ENCODE results near the gene MAEL.

DNA sequence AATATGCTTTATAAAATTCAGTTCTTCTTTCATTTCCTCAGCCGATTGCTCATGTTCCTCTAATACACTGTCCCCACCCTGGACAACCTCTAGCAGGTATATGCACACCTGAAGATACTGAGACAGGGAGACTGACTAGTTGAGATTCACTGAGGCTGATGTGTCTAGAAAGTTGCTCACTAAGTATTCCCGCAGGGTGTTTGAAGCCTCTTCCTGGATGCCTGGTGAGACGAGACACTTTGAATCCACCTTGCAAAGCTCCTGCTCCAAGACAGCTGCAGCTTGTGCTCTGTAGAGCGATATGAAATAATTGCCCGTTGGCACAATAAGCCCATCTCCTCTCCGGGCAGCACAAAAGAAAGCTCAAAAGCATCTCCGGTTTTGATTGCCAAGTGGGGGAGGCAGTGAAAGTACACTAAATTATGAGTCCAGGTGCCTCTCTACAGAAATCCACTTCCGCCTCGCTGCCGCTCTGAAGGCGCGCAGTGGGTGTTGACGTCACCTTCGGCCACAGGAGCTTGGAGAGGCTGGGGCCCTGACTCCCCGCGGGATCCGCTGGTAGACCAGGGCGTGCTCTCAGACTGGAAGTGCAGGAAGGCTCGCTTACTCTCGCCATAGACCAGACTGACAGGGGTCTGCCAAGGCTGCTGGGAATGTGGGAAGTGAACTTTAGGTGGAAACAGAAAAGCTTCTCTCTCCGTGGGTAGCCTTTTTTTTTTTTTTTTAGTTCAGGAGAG is 54.8 kb downstream of the MAEL start:
- TF ChIP-seq, protein P1, sequence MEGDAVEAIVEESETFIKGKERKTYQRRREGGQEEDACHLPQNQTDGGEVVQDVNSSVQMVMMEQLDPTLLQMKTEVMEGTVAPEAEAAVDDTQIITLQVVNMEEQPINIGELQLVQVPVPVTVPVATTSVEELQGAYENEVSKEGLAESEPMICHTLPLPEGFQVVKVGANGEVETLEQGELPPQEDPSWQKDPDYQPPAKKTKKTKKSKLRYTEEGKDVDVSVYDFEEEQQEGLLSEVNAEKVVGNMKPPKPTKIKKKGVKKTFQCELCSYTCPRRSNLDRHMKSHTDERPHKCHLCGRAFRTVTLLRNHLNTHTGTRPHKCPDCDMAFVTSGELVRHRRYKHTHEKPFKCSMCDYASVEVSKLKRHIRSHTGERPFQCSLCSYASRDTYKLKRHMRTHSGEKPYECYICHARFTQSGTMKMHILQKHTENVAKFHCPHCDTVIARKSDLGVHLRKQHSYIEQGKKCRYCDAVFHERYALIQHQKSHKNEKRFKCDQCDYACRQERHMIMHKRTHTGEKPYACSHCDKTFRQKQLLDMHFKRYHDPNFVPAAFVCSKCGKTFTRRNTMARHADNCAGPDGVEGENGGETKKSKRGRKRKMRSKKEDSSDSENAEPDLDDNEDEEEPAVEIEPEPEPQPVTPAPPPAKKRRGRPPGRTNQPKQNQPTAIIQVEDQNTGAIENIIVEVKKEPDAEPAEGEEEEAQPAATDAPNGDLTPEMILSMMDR (IDR thresholded peaks at IDR 0.05; ENCODE audit: low read depth, low read length, poor library complexity, severe bottlenecking): no peak
- no peak for TF ChIP-seq EZH2phosphoT487 (IDR thresholded peaks at IDR 0.05; ENCODE audit: borderline replicate concordance, low read length)
